HG03103 (cell line): ENCODE data around the gene SART3.

Source experiments
- ATAC-seq: cut with Tn5 transposase; IDR thresholded peaks from one replicate; pipeline ENCODE4 v1.9.1; 2021; ENCODE audit warnings: low read depth; ENCODE audit not compliant: unreplicated experiment

SART3 gene

DNA sequence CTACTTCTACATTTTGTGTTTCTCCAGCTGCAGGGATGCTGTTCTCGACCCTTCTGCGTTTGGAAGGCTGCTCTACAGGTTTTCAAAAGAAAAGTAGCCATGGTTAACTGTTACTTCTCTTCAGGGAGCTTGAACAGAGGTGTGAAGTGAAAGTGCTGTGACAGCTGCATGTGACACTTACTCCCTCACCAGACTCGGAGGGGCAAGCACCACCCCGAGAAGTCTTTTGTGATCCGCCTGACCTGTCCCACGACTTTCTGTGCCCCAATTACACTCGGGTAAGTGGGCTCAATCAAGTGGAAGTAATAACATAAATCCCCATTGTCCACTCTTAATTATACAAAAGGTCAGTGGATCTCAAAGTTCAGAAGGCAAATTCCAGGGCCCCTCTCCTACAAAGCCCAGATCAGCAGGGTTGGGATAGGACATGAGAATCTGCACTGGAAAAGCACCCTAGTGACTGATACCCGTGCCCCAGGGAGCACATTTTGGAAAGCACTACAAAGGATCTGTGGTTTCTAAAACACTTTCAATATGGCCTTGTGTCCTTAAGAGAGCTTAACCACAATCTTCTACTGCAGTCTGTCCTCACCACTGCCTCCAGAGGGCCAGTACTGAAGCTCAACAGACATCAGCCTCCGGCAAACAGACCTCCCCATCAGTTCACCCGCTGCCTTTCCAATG is 34.3 kb downstream of the SART3 start:
- ATAC-seq = no peak

DNA sequence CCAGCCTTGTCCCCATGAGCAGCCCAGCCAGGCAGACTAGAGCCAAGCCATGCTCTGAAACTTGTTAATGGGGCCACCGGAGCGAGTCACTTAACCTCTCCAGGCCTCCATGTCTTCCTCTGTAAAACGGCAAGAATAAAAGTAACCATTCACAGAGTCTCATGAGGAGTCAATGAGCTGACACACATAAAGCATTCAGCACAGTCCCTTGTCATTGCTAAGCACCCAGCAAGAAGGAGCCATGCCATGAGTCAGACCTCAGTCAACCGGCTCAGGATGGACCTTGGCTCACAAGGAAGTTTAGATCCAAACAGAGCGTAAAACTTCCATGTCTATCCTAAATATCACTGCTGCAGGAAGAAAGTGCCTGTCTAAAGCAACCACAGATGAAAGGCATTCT is 35.3 kb downstream of the SART3 start:
- no peak for ATAC-seq

DNA sequence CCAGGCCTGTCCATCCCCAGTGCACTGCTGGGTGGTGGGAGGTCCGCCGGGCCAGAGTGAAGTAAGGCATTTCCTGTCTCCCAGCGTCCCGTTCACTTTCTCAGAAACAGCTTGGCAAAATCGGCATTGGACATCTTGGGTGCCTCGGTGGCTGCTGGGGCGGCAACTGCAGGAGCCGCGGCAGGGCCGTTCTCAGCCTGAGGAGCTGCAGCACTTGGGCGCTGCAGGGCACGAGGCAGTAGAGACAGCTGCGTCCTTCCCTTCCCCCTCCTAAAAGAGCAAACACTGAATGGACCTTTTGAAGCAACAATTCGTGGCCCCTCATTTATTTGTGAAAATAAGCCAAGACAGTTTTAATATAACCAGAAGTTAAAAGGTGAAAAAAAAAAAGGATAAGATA is 37.6 kb downstream of the SART3 start:
- ATAC-seq = no peak

- ATAC-seq = no peak
Observed at GRCh38 chr12:108519558-108519957, 41.4 kb downstream of the SART3 start.

DNA sequence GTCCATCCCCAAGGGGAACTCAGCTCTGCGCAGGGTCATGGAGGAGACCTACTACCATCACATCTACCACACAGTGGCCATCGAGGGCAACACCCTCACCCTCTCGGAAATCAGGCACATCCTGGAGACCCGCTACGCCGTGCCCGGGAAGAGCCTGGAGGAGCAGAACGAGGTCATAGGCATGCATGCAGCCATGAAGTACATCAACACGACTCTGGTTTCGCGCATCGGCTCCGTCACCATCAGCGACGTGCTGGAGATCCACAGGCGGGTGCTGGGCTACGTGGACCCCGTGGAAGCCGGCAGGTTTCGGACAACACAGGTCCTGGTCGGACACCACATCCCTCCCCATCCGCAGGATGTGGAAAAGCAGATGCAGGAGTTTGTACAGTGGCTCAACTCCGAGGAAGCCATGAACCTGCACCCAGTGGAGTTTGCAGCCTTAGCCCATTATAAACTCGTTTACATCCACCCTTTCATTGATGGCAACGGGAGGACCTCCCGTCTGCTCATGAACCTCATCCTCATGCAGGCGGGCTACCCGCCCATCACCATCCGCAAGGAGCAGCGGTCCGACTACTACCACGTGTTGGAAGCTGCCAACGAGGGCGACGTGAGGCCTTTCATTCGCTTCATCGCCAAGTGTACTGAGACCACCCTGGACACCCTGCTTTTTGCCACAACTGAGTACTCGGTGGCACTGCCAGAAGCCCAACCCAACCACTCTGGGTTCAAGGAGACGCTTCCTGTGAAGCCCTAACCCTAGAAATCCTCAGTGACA is 42.1 kb downstream of the SART3 start:
- ATAC-seq = no peak

DNA sequence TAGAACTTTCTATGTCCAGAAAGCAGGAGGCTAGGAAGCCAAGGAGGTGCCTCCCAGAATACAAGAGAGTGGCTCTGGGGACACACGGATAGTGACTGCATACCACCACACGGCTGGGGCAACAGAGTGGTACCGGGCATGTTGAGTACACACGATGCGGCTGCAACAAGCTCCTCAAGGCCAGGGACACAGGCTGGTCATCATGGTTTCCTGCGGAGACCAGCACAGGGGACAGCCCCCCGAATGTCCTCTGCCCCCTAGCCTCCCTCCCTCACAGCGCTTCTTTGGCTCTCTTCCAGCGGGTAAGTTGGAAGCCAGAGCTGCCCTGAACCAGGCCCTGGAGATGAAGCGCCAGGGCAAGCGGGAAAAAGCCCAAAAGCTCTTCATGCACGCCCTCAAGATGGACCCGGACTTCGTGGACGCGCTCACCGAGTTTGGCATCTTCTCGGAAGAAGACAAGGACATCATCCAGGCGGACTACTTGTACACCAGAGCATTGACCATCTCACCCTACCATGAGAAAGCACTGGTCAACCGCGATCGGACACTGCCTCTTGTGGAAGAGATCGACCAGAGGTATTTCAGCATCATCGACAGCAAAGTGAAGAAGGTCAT is 42.8 kb downstream of the SART3 start:
- no peak for ATAC-seq

DNA sequence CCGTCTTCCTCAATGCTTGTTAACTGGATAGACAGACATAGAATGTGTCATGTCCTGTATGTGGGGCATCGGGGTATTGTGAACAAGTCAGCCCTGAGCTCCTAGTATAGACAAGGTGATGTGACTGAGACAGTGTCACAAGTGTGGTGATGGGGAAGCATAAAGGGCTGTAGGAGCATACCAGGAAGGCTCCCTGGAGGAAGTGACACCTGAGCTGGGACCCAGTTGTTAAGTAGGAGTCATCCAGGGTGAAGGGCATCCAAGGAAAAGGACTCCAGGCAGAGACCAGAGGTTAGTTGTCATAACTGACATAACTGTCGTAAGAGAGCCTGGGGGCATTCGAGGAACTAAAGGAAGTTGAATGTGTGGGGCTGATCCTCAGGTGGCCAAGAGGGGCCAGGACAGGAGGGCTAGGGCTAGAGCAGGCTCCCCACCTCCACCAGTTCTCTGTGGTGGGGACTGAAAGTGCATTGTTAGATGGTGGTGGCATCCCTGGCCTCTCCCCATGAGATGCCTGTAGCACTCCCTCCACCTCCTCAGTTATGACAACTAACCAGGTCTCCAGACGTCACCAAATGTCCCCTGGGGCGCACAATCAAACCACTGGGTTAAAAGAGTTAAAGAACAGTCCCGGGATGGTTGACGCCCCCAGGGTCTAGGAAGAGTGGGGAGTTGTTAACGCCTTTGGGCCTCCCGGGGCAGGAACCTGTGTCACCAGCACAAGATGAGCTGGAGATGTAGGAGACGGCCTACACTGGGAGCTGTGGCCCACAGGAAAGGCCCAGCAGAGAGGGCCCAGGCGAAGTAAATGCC is 43.5 kb downstream of the SART3 start:
- no peak for ATAC-seq

DNA sequence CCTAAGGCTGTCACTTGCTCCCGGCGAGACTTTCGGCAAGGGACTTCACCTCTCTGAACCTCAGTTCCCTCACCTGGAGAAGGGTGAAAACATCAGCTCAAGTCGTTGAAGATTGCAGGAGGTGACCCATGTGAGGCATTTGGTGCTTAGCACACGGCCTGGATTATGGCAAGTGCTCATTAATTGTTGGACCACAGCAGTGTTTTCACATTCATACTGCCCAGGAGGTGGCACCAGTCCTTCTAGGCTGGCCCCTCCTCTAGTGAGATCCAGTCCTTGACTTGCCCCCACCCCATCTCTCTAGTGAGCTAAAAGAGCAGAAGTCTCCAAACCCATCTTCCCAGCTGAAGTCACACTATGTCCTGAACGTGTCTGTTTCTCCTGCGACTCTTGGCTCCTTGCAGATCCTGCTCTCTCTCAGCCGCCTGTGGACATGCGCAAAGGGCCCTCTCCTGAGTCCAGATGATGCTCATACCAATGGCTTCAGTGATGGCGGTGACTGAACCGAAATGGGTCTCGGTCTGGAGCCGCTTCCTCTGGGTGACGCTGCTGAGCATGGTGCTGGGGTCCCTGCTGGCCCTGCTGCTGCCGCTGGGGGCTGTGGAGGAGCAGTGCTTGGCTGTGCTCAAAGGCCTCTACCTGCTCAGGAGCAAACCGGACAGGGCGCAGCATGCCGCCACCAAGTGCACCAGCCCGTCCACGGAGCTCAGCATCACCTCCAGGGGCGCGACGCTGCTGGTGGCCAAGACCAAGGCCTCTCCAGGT is 44.3 kb downstream of the SART3 start:
- ATAC-seq = no peak

GRCh38 chr12:108515916-108516315 is 45.1 kb downstream of the SART3 start:
- ATAC-seq = no peak

DNA sequence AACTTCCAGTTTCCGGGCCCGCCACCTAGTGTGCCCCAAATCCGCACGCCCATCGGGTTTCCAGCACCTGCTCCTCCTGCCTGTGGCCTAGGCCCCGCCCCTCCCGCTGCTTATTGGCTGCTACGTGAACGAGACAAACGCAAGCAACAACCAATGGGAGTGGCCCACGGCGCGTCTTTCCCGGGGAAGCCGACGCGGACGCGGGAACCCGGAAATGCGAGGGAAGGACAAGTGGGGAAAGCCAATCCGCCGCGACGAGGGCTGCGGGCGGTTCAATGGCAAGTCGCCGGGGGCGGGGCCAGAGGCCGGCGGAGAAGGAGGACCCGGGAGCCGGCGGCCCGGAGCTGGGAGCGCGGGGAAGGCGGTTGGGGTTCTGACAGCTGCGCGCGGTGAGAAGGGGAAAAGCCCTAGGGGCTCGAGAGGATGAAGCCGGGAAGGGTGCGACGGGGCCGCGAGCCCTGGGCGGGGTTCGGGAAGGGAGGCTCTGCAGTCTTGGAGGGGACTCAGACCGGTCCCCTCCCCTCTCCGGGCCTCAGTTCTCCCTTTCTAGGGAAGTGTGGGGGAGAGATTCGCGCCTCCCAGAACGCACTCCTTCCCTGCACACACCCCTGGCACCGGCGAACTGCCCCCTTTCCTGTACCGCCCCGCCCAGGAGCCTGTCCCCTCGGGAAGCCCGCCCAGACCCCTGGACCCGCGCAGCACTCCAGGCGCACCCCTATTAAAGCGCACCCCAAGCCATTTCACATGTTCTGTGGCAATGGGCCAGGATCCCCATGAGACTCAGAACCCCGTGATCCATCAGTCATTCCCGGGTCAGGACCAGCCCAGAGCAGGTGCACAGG is 45.8 kb downstream of the SART3 start, which contains the start of gene FICD:
Gene FICD (plus strand): TSS at position 305 of the 842 bp plus-strand sequence. CDS start 1,696 bp downstream, outside the sequence.
- peak; percentile 69 for ATAC-seq

GRCh38 chr12:108514468-108514972 is 46.5 kb downstream of the SART3 start:
- no peak for ATAC-seq

GRCh38 chr12:108511633-108512540 is 49.1 kb downstream of the SART3 start:
- ATAC-seq = no peak

- no peak for ATAC-seq
Observed at GRCh38 chr12:108510836-108511235, 50.1 kb downstream of the SART3 start.

GRCh38 chr12:108509806-108510205 is 51.2 kb downstream of the SART3 start:
- ATAC-seq = no peak

DNA sequence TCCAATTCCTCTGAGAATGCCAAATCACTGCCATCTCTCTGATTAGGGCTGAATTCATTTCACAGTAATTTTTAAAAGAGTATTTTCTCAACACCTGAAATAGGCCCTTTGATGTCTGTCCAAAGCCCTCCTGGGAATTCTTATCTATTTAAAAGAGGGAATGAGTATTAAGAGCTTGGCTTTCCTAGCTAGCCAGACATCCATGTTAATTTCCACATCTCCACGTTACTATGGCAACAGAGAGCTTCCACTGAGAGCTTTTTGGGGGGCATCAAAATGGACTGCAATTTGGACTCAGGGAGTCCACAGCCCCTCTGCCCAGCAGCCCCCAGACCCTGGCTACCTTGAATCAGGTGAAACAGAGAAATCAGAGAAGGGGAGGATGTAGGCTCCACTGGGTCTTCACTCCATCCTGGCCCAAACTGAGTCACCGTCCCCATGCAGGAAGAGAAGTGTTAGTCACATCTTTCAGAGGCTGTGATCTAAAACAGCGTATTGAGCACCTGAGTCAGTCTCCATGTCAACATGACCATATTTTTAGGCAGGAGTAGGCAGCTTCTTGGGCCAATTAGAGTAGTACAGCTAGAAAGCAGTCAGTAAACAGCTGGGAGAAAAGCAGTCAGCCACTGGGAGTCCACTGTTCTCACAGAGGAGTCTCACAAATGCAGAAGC is 52.9 kb downstream of the SART3 start:
- no peak for ATAC-seq

- no peak for ATAC-seq
Observed at GRCh38 chr12:108505129-108505528, 55.8 kb downstream of the SART3 start.

GRCh38 chr12:108502922-108503321 is 58.1 kb downstream of the SART3 start:
- ATAC-seq = no peak
